Vagina (tissue), 2 donors: ENCODE results near the gene KCTD7.
"Not testable (repeated sequence)": the region's sequence is repeated elsewhere in the genome, so short reads cannot be mapped to it uniquely, and the experiment has no call there.

Experiments used
- POLR2A ChIP-seq, 2 donors: fragments of 450-650 bp; IDR thresholded peaks; one replicate each; pipeline ENCODE4 v1.6.1; 2017; ENCODE audit warnings: antibody characterized with exemption in 2 of 2, mild to moderate bottlenecking in 2 of 2, moderate library complexity in 2 of 2
- TF ChIP-seq, protein P1 (sequence below), 3 experiments: fragments of 450-650 bp in 2 of 3; fragments of 200-600 bp in 1 of 3; sonication (generic) in 1 of 3; IDR thresholded peaks; one replicate each; pipeline ENCODE4 v1.5.1; 2017 to 2019; ENCODE audit warnings: antibody characterized with exemption in 3 of 3, mild to moderate bottlenecking in 2 of 3, moderate library complexity in 2 of 3

DNA sequence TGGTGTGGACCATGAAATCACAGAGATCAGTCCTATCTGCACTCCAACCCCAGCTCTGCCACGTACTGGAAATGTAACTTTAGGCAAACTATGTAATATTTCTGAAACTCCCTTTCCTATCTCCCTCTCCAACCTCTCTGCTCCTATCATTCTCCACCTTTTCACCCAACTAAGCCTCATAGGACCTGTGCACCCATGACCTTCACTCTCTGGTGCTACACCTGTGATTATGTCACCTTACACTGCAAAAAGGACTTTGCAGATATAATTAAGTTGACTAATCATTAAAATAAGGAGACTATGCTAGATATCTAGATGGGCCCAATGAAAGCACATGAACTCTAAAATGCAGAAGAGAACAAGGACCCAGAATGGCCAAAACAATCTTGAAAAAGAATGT is 48.3 kb upstream of the KCTD7 start:
- TF ChIP-seq, protein P1, sequence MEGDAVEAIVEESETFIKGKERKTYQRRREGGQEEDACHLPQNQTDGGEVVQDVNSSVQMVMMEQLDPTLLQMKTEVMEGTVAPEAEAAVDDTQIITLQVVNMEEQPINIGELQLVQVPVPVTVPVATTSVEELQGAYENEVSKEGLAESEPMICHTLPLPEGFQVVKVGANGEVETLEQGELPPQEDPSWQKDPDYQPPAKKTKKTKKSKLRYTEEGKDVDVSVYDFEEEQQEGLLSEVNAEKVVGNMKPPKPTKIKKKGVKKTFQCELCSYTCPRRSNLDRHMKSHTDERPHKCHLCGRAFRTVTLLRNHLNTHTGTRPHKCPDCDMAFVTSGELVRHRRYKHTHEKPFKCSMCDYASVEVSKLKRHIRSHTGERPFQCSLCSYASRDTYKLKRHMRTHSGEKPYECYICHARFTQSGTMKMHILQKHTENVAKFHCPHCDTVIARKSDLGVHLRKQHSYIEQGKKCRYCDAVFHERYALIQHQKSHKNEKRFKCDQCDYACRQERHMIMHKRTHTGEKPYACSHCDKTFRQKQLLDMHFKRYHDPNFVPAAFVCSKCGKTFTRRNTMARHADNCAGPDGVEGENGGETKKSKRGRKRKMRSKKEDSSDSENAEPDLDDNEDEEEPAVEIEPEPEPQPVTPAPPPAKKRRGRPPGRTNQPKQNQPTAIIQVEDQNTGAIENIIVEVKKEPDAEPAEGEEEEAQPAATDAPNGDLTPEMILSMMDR (IDR thresholded peaks at IDR 0.05), result not testable (repeated sequence)
- not testable (repeated sequence) for TF ChIP-seq POLR2A (IDR thresholded peaks at IDR 0.05)
